Measurements from ENCODE around the gene CXCL14. TPM values are rescaled to one million over a fixed set of nuclear protein-coding genes. Genes with fewer than 3 reads are reported as not detected.

Gene CXCL14
- total and polyA plus RNA-seq, 2 experiments from 2014 or later = 1.7 TPM; not detected in 1

- no peak overlapping the region for H3K27ac Mint-ChIP-seq
Observed at GRCh38 chr5:135605221-135605620, 26.4 kb upstream of the CXCL14 start.

More at GRCh38 chr5:135605221-135605620, 26.4 kb upstream of the CXCL14 start:
- H3K4me3 ChIP-seq = no peak overlapping the region
- no peaks in the 10 kb centered on the region for H3K9me3 Mint-ChIP-seq
- no peak overlapping the region for H2AFZ ChIP-seq
- H3K27me3 Mint-ChIP-seq (ENCODE audit: insufficient read depth, low read depth, poor library complexity) = peaks cover 4% of the 10 kb centered on the region
- no peak for DNase-seq (ENCODE audit: low spot score)
- TF ChIP-seq ZNF331 (CRISPR knock-in tag; IDR thresholded peaks at IDR 0.05; ENCODE audit: low read depth) = no peak
- TF ChIP-seq POLR2AphosphoS5 (IDR thresholded peaks at IDR 0.05; ENCODE audit: low read depth) = no peak
- TF ChIP-seq ETS1 (IDR thresholded peaks at IDR 0.05) = no peak
- no peak for TF ChIP-seq ZNF462 (CRISPR knock-in tag; IDR thresholded peaks at IDR 0.05)
- H3K4me1 Mint-ChIP-seq = peaks cover 3% of the 10 kb centered on the region; the same call in 1 of the 3 replicates
- H3K79me2 ChIP-seq (replicated peaks; ENCODE audit: insufficient read depth) = no peaks in the 10 kb centered on the region
- H3K27ac ChIP-seq (ENCODE audit: low read depth) = no peak overlapping the region
- no peak for ATAC-seq
- H3K27me3 ChIP-seq (ENCODE audit: insufficient read depth) = no peaks in the 10 kb centered on the region
- no peaks in the 10 kb centered on the region for H3K4me1 ChIP-seq (ENCODE audit: insufficient read depth)
- H3K36me3 ChIP-seq (ENCODE audit: insufficient read depth) = no peaks in the 10 kb centered on the region
- no peaks in the 10 kb centered on the region for H3K36me3 Mint-ChIP-seq (ENCODE audit: low read depth)
- 0 out of 2 replicates have a peak, but pooled peaks cover 6% of the 10 kb centered on the region for H3K9me2 ChIP-seq (ENCODE audit: insufficient read depth)
- no peak overlapping the region for H3K4me3 Mint-ChIP-seq
- no peaks in the 10 kb centered on the region for H4K20me1 ChIP-seq (replicated peaks; ENCODE audit: insufficient read depth)
- no peak overlapping the region for H3K4me2 ChIP-seq
- no peaks in the 10 kb centered on the region for H3F3A ChIP-seq (replicated peaks; ENCODE audit: low read depth)
